ENCODE results near the gene ANKHD1.

ANKHD1 gene

GRCh38 chr5:140361901-140362300, 39.7 kb upstream of the ANKHD1 start:
- Histone ChIP-seq H3K4me3 (ENCODE audit: low read depth in 1 of 5, low read length in 5 of 5) (no peak overlapping the region), H3K9ac (ENCODE audit: low read length in 5 of 5) (no peak overlapping the region), H3K9me3 (ENCODE audit: control insufficient read depth in 5 of 5, low read length in 5 of 5) (no peaks in the 10 kb centered on the region), H3K4me1 (ENCODE audit: control insufficient read depth in 5 of 5, insufficient read depth in 5 of 5, low read length in 5 of 5) (peaks cover 0 to 17% (median 12%) of the 10 kb centered on the region in 5 donors), H3K27ac (ENCODE audit: low read depth, low read length) (no peak overlapping the region), H3K36me3 (ENCODE audit: control insufficient read depth in 5 of 5, insufficient read depth in 5 of 5, low read length in 5 of 5) (no peaks in the 10 kb centered on the region), H3K27me3 (ENCODE audit: control insufficient read depth in 5 of 5, insufficient read depth in 4 of 5, low read length in 5 of 5) (peaks cover 0 to 4% (median 0%) of the 10 kb centered on the region in 5 donors)

- no peak overlapping the region for H3K9ac ChIP-seq (ENCODE audit: low read length in 5 of 5)
- no peak overlapping the region for H3K4me3 ChIP-seq (ENCODE audit: low read depth in 1 of 5, low read length in 5 of 5)
- no peak overlapping the region for H3K27ac ChIP-seq (ENCODE audit: low read depth, low read length)
- H3K27me3 ChIP-seq (ENCODE audit: control insufficient read depth in 5 of 5, insufficient read depth in 4 of 5, low read length in 5 of 5) = peaks cover 0 to 4% (median 0%) of the 10 kb centered on the region in 5 donors
- no peaks in the 10 kb centered on the region for H3K36me3 ChIP-seq (ENCODE audit: control insufficient read depth in 5 of 5, insufficient read depth in 5 of 5, low read length in 5 of 5)
- H3K9me3 ChIP-seq (ENCODE audit: control insufficient read depth in 5 of 5, low read length in 5 of 5) = no peaks in the 10 kb centered on the region
- peaks cover 0 to 14% (median 10%) of the 10 kb centered on the region in 5 donors for H3K4me1 ChIP-seq (ENCODE audit: control insufficient read depth in 5 of 5, insufficient read depth in 5 of 5, low read length in 5 of 5)
Measured at GRCh38 chr5:140362311-140362710, 39.3 kb upstream of the ANKHD1 start.

GRCh38 chr5:140362875-140363630, 38.6 kb upstream of the ANKHD1 start:
- no peaks in the 10 kb centered on the region for H3K9me3 ChIP-seq (ENCODE audit: control insufficient read depth in 5 of 5, low read length in 5 of 5)
- peak overlapping the region in 4 of 5 donors; percentile 36 to 57 (median 50) for H3K4me3 ChIP-seq (ENCODE audit: low read depth in 1 of 5, low read length in 5 of 5)
- H3K27ac ChIP-seq (ENCODE audit: low read depth, low read length) = no peak overlapping the region
- H3K27me3 ChIP-seq (ENCODE audit: control insufficient read depth in 5 of 5, insufficient read depth in 4 of 5, low read length in 5 of 5) = peaks cover 0 to 4% (median 0%) of the 10 kb centered on the region in 5 donors
- H3K36me3 ChIP-seq (ENCODE audit: control insufficient read depth in 5 of 5, insufficient read depth in 5 of 5, low read length in 5 of 5) = no peaks in the 10 kb centered on the region
- peaks cover 0 to 7% (median 4%) of the 10 kb centered on the region in 5 donors for H3K4me1 ChIP-seq (ENCODE audit: control insufficient read depth in 5 of 5, insufficient read depth in 5 of 5, low read length in 5 of 5)
- H3K9ac ChIP-seq (ENCODE audit: low read length in 5 of 5) = peak overlapping the region in 1 of 5 donors; percentile 12

GRCh38 chr5:140363631-140364471, 37.8 kb upstream of the ANKHD1 start:
- peaks cover 0 to 4% (median 0%) of the 10 kb centered on the region in 5 donors for H3K27me3 ChIP-seq (ENCODE audit: control insufficient read depth in 5 of 5, insufficient read depth in 4 of 5, low read length in 5 of 5)
- H3K4me3 ChIP-seq (ENCODE audit: low read depth in 1 of 5, low read length in 5 of 5) = peak overlapping the region in 4 of 5 donors; percentile 36 to 57 (median 50)
- no peak overlapping the region for H3K27ac ChIP-seq (ENCODE audit: low read depth, low read length)
- peaks cover 0 to 9% (median 7%) of the 10 kb centered on the region in 5 donors for H3K4me1 ChIP-seq (ENCODE audit: control insufficient read depth in 5 of 5, insufficient read depth in 5 of 5, low read length in 5 of 5)
- peak overlapping the region in 1 of 5 donors; percentile 12 for H3K9ac ChIP-seq (ENCODE audit: low read length in 5 of 5)
- no peaks in the 10 kb centered on the region for H3K9me3 ChIP-seq (ENCODE audit: control insufficient read depth in 5 of 5, low read length in 5 of 5)
- H3K36me3 ChIP-seq (ENCODE audit: control insufficient read depth in 5 of 5, insufficient read depth in 5 of 5, low read length in 5 of 5) = no peaks in the 10 kb centered on the region

GRCh38 chr5:140364472-140364765, 37.2 kb upstream of the ANKHD1 start:
- no peak overlapping the region for H3K4me3 ChIP-seq (ENCODE audit: low read depth in 1 of 5, low read length in 5 of 5)
- peaks cover 0 to 14% (median 13%) of the 10 kb centered on the region in 5 donors for H3K4me1 ChIP-seq (ENCODE audit: control insufficient read depth in 5 of 5, insufficient read depth in 5 of 5, low read length in 5 of 5)
- no peaks in the 10 kb centered on the region for H3K36me3 ChIP-seq (ENCODE audit: control insufficient read depth in 5 of 5, insufficient read depth in 5 of 5, low read length in 5 of 5)
- H3K27me3 ChIP-seq (ENCODE audit: control insufficient read depth in 5 of 5, insufficient read depth in 4 of 5, low read length in 5 of 5) = peaks cover 0 to 4% (median 0%) of the 10 kb centered on the region in 5 donors
- no peaks in the 10 kb centered on the region for H3K9me3 ChIP-seq (ENCODE audit: control insufficient read depth in 5 of 5, low read length in 5 of 5)
- no peak overlapping the region for H3K9ac ChIP-seq (ENCODE audit: low read length in 5 of 5)
- H3K27ac ChIP-seq (ENCODE audit: low read depth, low read length) = no peak overlapping the region

GRCh38 chr5:140365282-140365681, 36.4 kb upstream of the ANKHD1 start:
- no peaks in the 10 kb centered on the region for H3K36me3 ChIP-seq (ENCODE audit: control insufficient read depth in 5 of 5, insufficient read depth in 5 of 5, low read length in 5 of 5)
- H3K4me3 ChIP-seq (ENCODE audit: low read depth in 1 of 5, low read length in 5 of 5) = no peak overlapping the region
- peaks cover 0 to 17% (median 13%) of the 10 kb centered on the region in 5 donors for H3K4me1 ChIP-seq (ENCODE audit: control insufficient read depth in 5 of 5, insufficient read depth in 5 of 5, low read length in 5 of 5)
- peaks cover 0 to 4% (median 0%) of the 10 kb centered on the region in 5 donors for H3K27me3 ChIP-seq (ENCODE audit: control insufficient read depth in 5 of 5, insufficient read depth in 4 of 5, low read length in 5 of 5)
- no peak overlapping the region for H3K9ac ChIP-seq (ENCODE audit: low read length in 5 of 5)
- no peak overlapping the region for H3K27ac ChIP-seq (ENCODE audit: low read depth, low read length)
- no peaks in the 10 kb centered on the region for H3K9me3 ChIP-seq (ENCODE audit: control insufficient read depth in 5 of 5, low read length in 5 of 5)

- no peak overlapping the region for H3K4me3 ChIP-seq (ENCODE audit: low read depth in 1 of 5, low read length in 5 of 5)
- no peak overlapping the region for H3K27ac ChIP-seq (ENCODE audit: low read depth, low read length)
- peaks cover 0 to 17% (median 13%) of the 10 kb centered on the region in 5 donors for H3K4me1 ChIP-seq (ENCODE audit: control insufficient read depth in 5 of 5, insufficient read depth in 5 of 5, low read length in 5 of 5)
- H3K27me3 ChIP-seq (ENCODE audit: control insufficient read depth in 5 of 5, insufficient read depth in 4 of 5, low read length in 5 of 5) = peaks cover 0 to 4% (median 0%) of the 10 kb centered on the region in 5 donors
- no peaks in the 10 kb centered on the region for H3K36me3 ChIP-seq (ENCODE audit: control insufficient read depth in 5 of 5, insufficient read depth in 5 of 5, low read length in 5 of 5)
- no peak overlapping the region for H3K9ac ChIP-seq (ENCODE audit: low read length in 5 of 5)
- H3K9me3 ChIP-seq (ENCODE audit: control insufficient read depth in 5 of 5, low read length in 5 of 5) = no peaks in the 10 kb centered on the region
Measured at GRCh38 chr5:140365941-140366340, 35.7 kb upstream of the ANKHD1 start.

- Histone ChIP-seq H3K4me1 (ENCODE audit: control insufficient read depth in 5 of 5, insufficient read depth in 5 of 5, low read length in 5 of 5) (peaks cover 0 to 17% (median 13%) of the 10 kb centered on the region in 5 donors), H3K9ac (ENCODE audit: low read length in 5 of 5) (no peak overlapping the region), H3K4me3 (ENCODE audit: low read depth in 1 of 5, low read length in 5 of 5) (no peak overlapping the region), H3K27ac (ENCODE audit: low read depth, low read length) (no peak overlapping the region), H3K27me3 (ENCODE audit: control insufficient read depth in 5 of 5, insufficient read depth in 4 of 5, low read length in 5 of 5) (peaks cover 0 to 4% (median 0%) of the 10 kb centered on the region in 5 donors), H3K36me3 (ENCODE audit: control insufficient read depth in 5 of 5, insufficient read depth in 5 of 5, low read length in 5 of 5) (no peaks in the 10 kb centered on the region), H3K9me3 (ENCODE audit: control insufficient read depth in 5 of 5, low read length in 5 of 5) (no peaks in the 10 kb centered on the region)
Measured at GRCh38 chr5:140366589-140367255, 34.9 kb upstream of the ANKHD1 start.

GRCh38 chr5:140367256-140368013, 34.2 kb upstream of the ANKHD1 start:
- Histone ChIP-seq H3K27ac (ENCODE audit: low read depth, low read length) (no peak overlapping the region), H3K9ac (ENCODE audit: low read length in 5 of 5) (no peak overlapping the region), H3K27me3 (ENCODE audit: control insufficient read depth in 5 of 5, insufficient read depth in 4 of 5, low read length in 5 of 5) (peaks cover 0 to under 1% (median 0%) of the 10 kb centered on the region in 5 donors), H3K36me3 (ENCODE audit: control insufficient read depth in 5 of 5, insufficient read depth in 5 of 5, low read length in 5 of 5) (no peaks in the 10 kb centered on the region), H3K4me3 (ENCODE audit: low read depth in 1 of 5, low read length in 5 of 5) (no peak overlapping the region), H3K4me1 (ENCODE audit: control insufficient read depth in 5 of 5, insufficient read depth in 5 of 5, low read length in 5 of 5) (peaks cover 0 to 17% (median 13%) of the 10 kb centered on the region in 5 donors), H3K9me3 (ENCODE audit: control insufficient read depth in 5 of 5, low read length in 5 of 5) (no peaks in the 10 kb centered on the region)
